ENCODE measurements around the gene TBC1D26. TPM values are rescaled to one million over a fixed set of nuclear protein-coding genes. Genes with fewer than 3 reads are reported as not detected.

Gene TBC1D26
- total RNA-seq (2022; extraction: Qiagen RNA extraction), result 0.07 TPM in 1 of 5 replicates, not detected in the others

DNA sequence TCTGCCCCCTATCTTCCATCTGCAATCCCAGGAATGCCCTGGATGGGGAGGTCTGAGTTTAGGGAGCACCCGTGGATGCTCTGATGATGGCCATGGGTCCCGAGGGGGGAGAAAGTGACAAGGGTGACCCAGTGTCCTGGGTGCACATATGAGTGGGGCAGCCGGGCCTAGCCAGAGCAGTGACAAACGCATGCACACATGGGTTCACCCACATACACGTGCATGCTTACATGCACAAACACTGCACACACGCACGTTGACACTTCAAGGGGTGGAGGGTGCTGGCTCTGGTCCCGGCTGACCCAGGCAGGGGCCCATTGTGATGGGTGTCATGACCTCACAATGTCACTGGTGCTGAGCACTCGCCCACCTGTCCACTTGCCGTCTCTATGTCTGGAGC lies at the start of gene TBC1D26:
TSS of gene TBC1D26 (plus strand) at position 384 of the 400 bp plus-strand sequence. CDS start 3,066 bp downstream, outside the sequence.

DNA sequence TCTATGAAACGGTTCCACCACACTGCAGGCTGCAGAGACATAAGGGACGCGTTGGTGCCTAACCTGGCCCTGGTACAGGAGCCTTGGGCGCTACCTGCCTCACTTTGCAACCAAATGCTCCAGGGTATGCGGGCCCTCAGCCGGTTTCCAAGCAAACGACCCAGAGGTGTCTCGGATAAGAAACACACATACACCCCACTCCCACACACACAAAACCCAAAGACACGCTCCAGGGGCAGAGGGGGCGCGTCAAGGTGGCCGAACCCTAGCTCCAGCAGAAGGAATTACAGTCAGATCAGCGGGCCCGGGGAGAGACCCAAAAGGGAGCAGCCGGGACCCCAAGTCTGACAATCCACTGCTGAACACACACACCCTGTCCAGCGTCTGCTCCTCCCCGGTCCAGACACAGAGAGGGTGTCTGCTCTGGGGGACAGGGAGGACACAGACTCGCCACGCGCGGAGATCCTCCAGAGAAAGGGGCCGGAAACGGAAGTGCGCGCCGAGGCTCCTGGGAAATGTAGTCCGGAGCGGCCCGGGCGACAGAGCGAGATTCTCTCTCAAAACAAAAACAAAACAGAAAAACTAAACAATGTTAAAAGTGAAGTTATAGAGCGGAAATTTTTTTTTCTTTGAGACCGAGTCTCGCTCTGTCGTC lies 48.1 kb upstream of the TBC1D26 start, which contains the start of gene TRIM16:
TSS of gene TRIM16 (minus strand) at position 488 of the 655 bp plus-strand sequence. CDS start 32,702 bp downstream, outside the sequence.

DNA sequence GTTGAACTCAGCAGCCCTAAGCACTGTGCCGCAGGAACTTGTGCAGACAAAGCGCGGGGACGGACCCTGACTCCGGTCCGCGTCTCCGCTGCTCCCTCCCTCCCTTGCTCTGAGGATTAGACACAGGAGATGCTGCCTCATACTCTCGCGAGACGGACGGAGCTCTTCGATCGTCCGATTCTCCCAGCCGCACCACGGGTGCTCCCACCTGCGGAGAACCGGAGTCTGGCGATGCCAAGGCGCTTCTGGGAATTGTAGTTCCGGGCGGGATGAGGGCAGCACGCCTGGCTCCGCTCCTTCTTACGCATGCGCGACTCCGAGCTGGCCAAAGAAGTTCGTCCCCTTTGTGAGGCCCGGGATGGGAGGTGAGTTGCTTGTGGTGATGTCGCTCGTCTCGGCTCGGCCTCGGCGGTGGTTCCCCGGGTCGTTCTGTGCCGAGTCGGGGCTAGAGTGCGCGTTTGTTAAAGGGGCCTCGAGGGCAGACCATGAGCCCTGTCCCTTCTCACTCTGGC lies 32.6 kb upstream of the TBC1D26 start, which contains the start of gene ZNF286A:
TSS of gene ZNF286A (plus strand) at position 340 of the 512 bp plus-strand sequence. CDS start 578 bp downstream, outside the sequence.

Other genes starting within 250 kb of the TBC1D26 start
- 6.2 to 13.9 TPM (median 9.9 TPM) in 5 replicates for gene TVP23C, start 168.8 kb upstream of the TBC1D26 start, total RNA-seq (2022; extraction: Qiagen RNA extraction)
- 1.9 to 3.2 TPM (median 2.7 TPM) in 5 replicates for gene FBXW10B, start 112.6 kb upstream of the TBC1D26 start, total RNA-seq (2022; extraction: Qiagen RNA extraction)
- gene TRIM16, start 48.0 kb upstream of the TBC1D26 start, total RNA-seq (2022; extraction: Qiagen RNA extraction), result 180 to 235 TPM (median 202 TPM) in 5 replicates
- 22.6 to 37.9 TPM (median 24.8 TPM) in 5 replicates for gene ZNF286A, start 32.5 kb upstream of the TBC1D26 start, total RNA-seq (2022; extraction: Qiagen RNA extraction)
- gene ADORA2B, start 212.8 kb downstream of the TBC1D26 start, total RNA-seq (2022; extraction: Qiagen RNA extraction), result 11.1 to 16.5 TPM (median 14.6 TPM) in 5 replicates

Data from A549 treated with Hydrocortisone at 1 μM for 4 hours (cell line).